GM12878 (cell line): ENCODE data around the gene UBE3C. TPM values are rescaled to one million over a fixed set of nuclear protein-coding genes. Genes with fewer than 3 reads are reported as not detected.

ENCODE experiments used
- ATAC-seq: fragments of 200-7000 bp; cut with Tn5 transposase; 3 replicates; pipeline ENCODE4 v1.9.1; 2020; ENCODE audit warnings: mild to moderate bottlenecking, moderate library complexity
- BruUV-seq: library from RNA; stranded (reverse); fragments of 400-500 nt; replicated peaks from 2 replicates; lab custom pipeline; 2021; lab: Mats Ljungman, UMichigan
- CTCF ChIA-PET: fragments of 300-600 bp; sonication (Branson Sonifier 250); formaldehyde crosslinking; extraction: SDS; loops from one replicate; lab custom pipeline; 2021; ENCODE audit warnings: inconsistent platforms; lab: Yijun Ruan, JAX
- POLR2A ChIA-PET: fragments of 350-600 bp; formaldehyde crosslinking; extraction: SDS; loops from one replicate; lab custom pipeline; 2021; ENCODE audit warnings: inconsistent platforms; lab: Charles Lee
- RAD21 ChIA-PET: fragments of 300-600 bp; sonication (Branson Sonifier 250); formaldehyde crosslinking; loops from one replicate; lab custom pipeline; 2023; ENCODE audit warnings: antibody characterized with exemption; ENCODE audit not compliant: unreplicated experiment; lab: Charles Lee
- SMC1A ChIA-PET: fragments of 300-600 bp; sonication (Branson Sonifier 250); formaldehyde crosslinking; loops from one replicate; lab custom pipeline; 2023; ENCODE audit not compliant: unreplicated experiment, uncharacterized antibody; lab: Charles Lee
- DNase-seq: peaks from one replicate; pipeline ENCODE4 v3.0.0-alpha.2; 2011; ENCODE audit warnings: low read depth, low spot score
- FAIRE-seq: peaks from 3 replicates; lab custom pipeline; 2011; peaks lifted over from hg19 to GRCh38; lab: Jason Lieb, UNC
- H2AFZ ChIP-seq: 2 replicates; pipeline ENCODE4 v1.6.0; 2011; ENCODE audit warnings: low read depth, low read length, control low read depth; ENCODE audit not compliant: control insufficient read depth
- H3K27ac ChIP-seq: 2 replicates; pipeline ENCODE4 v1.5.1; 2011; ENCODE audit warnings: control low read depth; ENCODE audit not compliant: control insufficient read depth, insufficient read depth
- H3K27me3 ChIP-seq, 2 experiments: replicated peaks in 1 of 2; 2 replicates each; pipeline versions ENCODE4 v1.6.0 to v1.6.1; 2011; ENCODE audit warnings: low read length in 1 of 2; ENCODE audit not compliant: control insufficient read depth in 2 of 2, insufficient read depth in 2 of 2
- H3K36me3 ChIP-seq, 2 experiments: 2 replicates each; pipeline ENCODE4 v1.5.1; 2011; ENCODE audit warnings: low read length in 1 of 2; ENCODE audit not compliant: control insufficient read depth in 2 of 2, insufficient read depth in 2 of 2
- H3K4me1 ChIP-seq: 2 replicates; pipeline ENCODE4 v1.6.1; 2011; ENCODE audit warnings: mild to moderate bottlenecking, low read length, moderate library complexity, mixed read lengths; ENCODE audit not compliant: control insufficient read depth, insufficient read depth
- H3K4me2 ChIP-seq: 2 replicates; pipeline ENCODE4 v1.6.0; 2011; ENCODE audit warnings: control low read depth; ENCODE audit not compliant: control insufficient read depth, insufficient read depth
- H3K4me3 ChIP-seq: fragments of 200-600 bp; sonication (generic); 2 replicates; pipeline ENCODE4 v1.5.1; 2016
- H3K79me2 ChIP-seq: 2 replicates; pipeline ENCODE4 v1.6.0; 2011; ENCODE audit warnings: low read length; ENCODE audit not compliant: control insufficient read depth, insufficient read depth
- H3K9ac ChIP-seq: 2 replicates; pipeline ENCODE4 v1.8.0; 2011; ENCODE audit warnings: low read length, control low read depth, mixed read lengths; ENCODE audit not compliant: control insufficient read depth, insufficient read depth
- H3K9me3 ChIP-seq: replicated peaks from 3 replicates; pipeline ENCODE4 v1.5.1; 2011; ENCODE audit warnings: mild to moderate bottlenecking, low read length; ENCODE audit not compliant: control insufficient read depth, insufficient read depth
- H4K20me1 ChIP-seq: 2 replicates; pipeline ENCODE4 v1.6.0; 2011; ENCODE audit not compliant: control insufficient read depth, insufficient read depth
- BCLAF1 ChIP-seq: fragments of 450-650 bp; IDR thresholded peaks from 2 replicates; pipeline ENCODE4 v1.6.1; 2017; ENCODE audit warnings: antibody characterized with exemption, mild to moderate bottlenecking, moderate library complexity
- BMI1 ChIP-seq: fragments of 450-650 bp; IDR thresholded peaks from 2 replicates; pipeline ENCODE4 v1.6.1; 2016; ENCODE audit warnings: mild to moderate bottlenecking, moderate library complexity, borderline replicate concordance
- ETV6 ChIP-seq, 2 experiments: fragments of 450-650 bp in 1 of 2; IDR thresholded peaks in 1 of 2; conservative IDR thresholded peaks in 1 of 2; 2 replicates each; pipeline ENCODE4 v1.6.1; 2014; ENCODE audit warnings: antibody characterized with exemption in 1 of 2, borderline replicate concordance in 1 of 2, low read depth in 1 of 2, mild to moderate bottlenecking in 1 of 2, moderate library complexity in 1 of 2
- IRF3 ChIP-seq: fragments of 450-650 bp; IDR thresholded peaks from 2 replicates; pipeline ENCODE4 v1.6.1; 2014; ENCODE audit warnings: mild to moderate bottlenecking
- PML ChIP-seq: IDR thresholded peaks from 2 replicates; pipeline ENCODE4 v1.6.1; 2012; ENCODE audit warnings: low read length, inconsistent platforms
- RBBP5 ChIP-seq: fragments of 200-600 bp; sonication (generic); conservative IDR thresholded peaks from 2 replicates; pipeline ENCODE4 v1.6.1; 2016
- REST ChIP-seq: IDR thresholded peaks from 2 replicates; pipeline ENCODE4 v1.6.1; 2012; ENCODE audit warnings: mild to moderate bottlenecking, low read depth, low read length
- USF1 ChIP-seq: IDR thresholded peaks from 2 replicates; pipeline ENCODE4 v1.6.1; 2011; ENCODE audit warnings: borderline replicate concordance, low read depth, mild to moderate bottlenecking, moderate library complexity, mixed read lengths, low read length; ENCODE audit not compliant: insufficient read depth; ENCODE audit errors: extremely low read length
- USF2 ChIP-seq: IDR thresholded peaks from 2 replicates; pipeline ENCODE4 v1.6.1; 2011; ENCODE audit warnings: low read depth, low read length, improper control_type of control experiment, borderline replicate concordance
- ZBTB33 ChIP-seq: fragments of 450-650 bp; IDR thresholded peaks from 2 replicates; pipeline ENCODE4 v1.6.1; 2017; ENCODE audit warnings: mild to moderate bottlenecking
- ZNF207 ChIP-seq: fragments of 450-650 bp; IDR thresholded peaks from 2 replicates; pipeline ENCODE4 v1.6.1; 2014; ENCODE audit warnings: antibody characterized with exemption, mild to moderate bottlenecking, borderline replicate concordance
- ZNF384 ChIP-seq: IDR thresholded peaks from 2 replicates; pipeline ENCODE4 v1.6.1; 2012; ENCODE audit warnings: low read depth, mild to moderate bottlenecking, low read length, improper control_type of control experiment, borderline replicate concordance
- in situ Hi-C: fragments of 300-500 bp; cut with MboI; formaldehyde crosslinking; loops from 9 replicates; pipeline ENCODE4 v1.14.3; 2018; ENCODE audit warnings: mixed read lengths
- intact Hi-C: fragments of 100-400 bp; cut with micrococcal nuclease; formaldehyde crosslinking; loops from one replicate; pipeline ENCODE4 v1.14.2; 2022; ENCODE audit not compliant: unreplicated experiment
- polyA plus RNA-seq, 11 experiments: library from polyadenylated mRNA; depleted of rRNA in 4 of 11; unstranded in 6 of 11; stranded (reverse) in 5 of 11; fragments of >200 nt; fragmentation: Nextera tagmentation in 4 of 11; fragmentation: Illumina TruSeq in 1 of 11; extraction: Ambion mirVana in 4 of 11; extraction: Trizol in 1 of 11; gene quantifications; 1 replicate in 1 of 11; 2 replicates in 10 of 11; pipeline versions ENCODE4 v1.2.1 to v1.2.3, GENCODE V29; 2011 to 2016; ENCODE audit warnings: inconsistent platforms in 2 of 11, missing spikeins in 2 of 11, low read depth in 1 of 11
- total RNA-seq, 4 experiments: library from RNA; depleted of rRNA in 3 of 4; stranded (reverse); fragments of >200 nt in 3 of 4; fragmentation: Illumina TruSeq in 1 of 4; extraction: Trizol in 1 of 4; gene quantifications; 2 replicates each; pipeline versions ENCODE4 v1.2.1 to v1.2.3, GENCODE V29; 2013 to 2021

UBE3C gene
- total and polyA plus RNA-seq, 10 of the 15 experiments (the other 5 are each of a cell fraction or from before 2014, with no cell fraction given), result 7.9 to 65.9 (median 45.2) TPM

GRCh38 chr7:157155959-157156358 lies 17.2 kb downstream of the UBE3C start:
- ChIA-PET RAD21 (interaction anchor here (0.7 kb wide), 1 partner anchor 140 kb away, joined by 3 read pairs; no protein-coding TSS in a partner anchor), CTCF (interaction anchor here (1.0 kb wide), 1 partner anchor 186 kb away, joined by 3 read pairs; no protein-coding TSS in a partner anchor), SMC1A (interaction anchor here (1.2 to 1.8 kb wide), 5 partner anchors 8 to 55 kb away, joined by 3 to 7 read pairs (median 5); no protein-coding TSS in a partner anchor), POLR2A (no interaction called here)
- DNase-seq, result no peak
- BruUV-seq, result no TSS peak
- Histone ChIP-seq H3K27me3 (no peaks in the 10 kb centered on the region), H3K4me1 (peaks cover 3% of the 10 kb centered on the region; the same call in 1 of the 2 replicates), H3K27ac (no peak overlapping the region), H3K4me3 (no peak overlapping the region), H3K36me3 (peaks cover 0 to 6% of the 10 kb centered on the region in 2 experiments; a peak in 1 of 4 replicates), H3K79me2 (peaks cover 81% of the 10 kb centered on the region), H3K4me2 (no peak overlapping the region), H4K20me1 (no peaks in the 10 kb centered on the region), H3K9me3 (no peaks in the 10 kb centered on the region), H3K9ac (no peak overlapping the region)
- ATAC-seq, result no peak
- in situ Hi-C loops, result no loop called here
- FAIRE-seq, result no peak
- TF ChIP-seq BCLAF1 (no peak), REST (no peak), ZNF384 (no peak), IRF3 (no peak), USF1 (no peak), ZBTB33 (no peak), BMI1 (no peak), PML (no peak), ETV6 (conservative IDR thresholded peaks at IDR 0.05 in 1 of 2, IDR thresholded peaks at IDR 0.05 in 1 of 2; ENCODE audit: borderline replicate concordance in 1 of 2, low read depth in 1 of 2) (no peak), USF2 (no peak), RBBP5 (no peak), ZNF207 (no peak)
- TF ChIP-seq, all 136 proteins: peak for 0
- intact Hi-C loops, result no loop called here
- H2AFZ ChIP-seq, result no peak overlapping the region
